ENCODE results near the gene RARB.

RARB gene

GRCh38 chr3:25582242-25582641 lies 154.2 kb downstream of the RARB start:
- no peak for DNase-seq

GRCh38 chr3:25583343-25583742 lies 155.3 kb downstream of the RARB start:
- DNase-seq, result no peak

DNA sequence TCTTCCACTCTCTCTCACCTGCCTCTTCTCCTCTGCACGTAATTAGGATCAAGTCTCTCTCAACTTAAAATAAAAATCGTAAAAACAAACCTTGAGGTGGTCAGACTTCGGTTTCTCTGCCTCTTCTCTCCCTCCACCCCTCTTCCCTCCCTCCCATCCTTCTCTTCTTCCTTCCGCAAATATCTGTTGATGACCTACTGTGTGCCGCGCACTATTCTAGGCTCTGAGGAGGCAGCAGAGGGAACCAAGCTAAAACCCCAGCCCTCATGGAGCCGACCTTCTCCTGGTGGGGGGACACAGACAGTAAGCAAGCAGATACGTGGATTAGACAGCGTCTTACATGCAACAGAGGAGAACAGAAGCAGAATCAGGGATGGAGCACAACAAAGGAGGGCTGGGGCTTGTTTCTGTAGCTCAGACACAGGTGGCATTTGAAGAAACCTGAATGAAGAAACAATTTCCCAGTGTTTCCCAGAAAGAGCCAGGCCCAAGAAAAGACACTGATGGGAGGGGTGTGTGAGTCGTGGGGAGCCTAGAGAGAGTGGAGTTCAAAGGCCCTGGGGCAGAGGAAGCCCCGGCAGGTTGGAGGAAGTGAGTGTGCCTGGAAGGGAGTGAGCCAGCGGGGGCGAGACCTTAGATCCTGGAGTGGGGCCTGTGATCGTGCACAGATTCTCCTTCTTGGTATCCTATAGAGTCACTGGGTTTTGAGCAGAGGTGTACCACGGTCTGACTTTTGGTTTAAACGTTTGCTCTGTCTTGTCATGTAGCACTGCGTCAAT lies 156.1 kb downstream of the RARB start:
- no peak for DNase-seq

GRCh38 chr3:25585361-25586166 lies 157.5 kb downstream of the RARB start:
- DNase-seq, result no peak

- DNase-seq, result no peak
Measured at GRCh38 chr3:25586167-25586505, 158.1 kb downstream of the RARB start.

DNA sequence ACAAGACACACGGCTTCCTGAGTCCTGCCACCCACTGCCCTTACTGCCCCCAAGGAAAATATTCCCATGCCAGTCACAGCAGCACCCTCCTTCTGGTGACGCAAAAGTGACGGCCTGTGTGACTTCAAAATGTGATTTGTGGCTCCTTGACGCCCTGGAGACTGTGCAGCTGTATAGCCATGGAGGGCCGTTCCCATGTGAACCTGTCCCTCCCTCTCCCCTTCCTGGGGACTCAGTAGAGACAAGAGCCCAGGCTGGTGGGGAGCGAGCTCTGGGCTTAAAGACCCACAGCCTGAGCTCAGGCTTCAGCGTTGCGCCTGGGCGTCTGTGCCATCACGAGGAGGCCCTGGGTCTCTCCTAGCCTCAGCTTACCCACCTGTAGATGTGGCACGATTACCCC lies 158.5 kb downstream of the RARB start:
- DNase-seq, result no peak

DNA sequence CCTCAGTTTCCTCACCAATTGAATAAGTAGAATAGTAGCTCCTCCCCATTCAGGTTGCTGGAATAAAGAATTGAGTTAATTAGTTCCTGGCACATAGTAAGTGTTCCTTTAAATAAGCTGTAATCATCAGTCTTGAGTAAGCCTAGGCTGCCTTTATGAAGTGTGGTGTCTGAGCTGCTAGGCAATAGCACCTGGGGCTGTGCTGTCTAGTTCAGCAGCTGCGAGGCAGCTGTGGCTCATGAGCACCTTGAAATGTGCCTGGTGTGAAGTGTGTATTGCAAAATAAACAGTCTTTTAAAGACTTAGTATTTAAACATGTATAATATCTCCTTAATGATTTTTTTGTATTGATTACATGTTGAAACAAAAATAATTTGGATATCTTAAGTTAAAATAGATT lies 159.0 kb downstream of the RARB start:
- no peak for DNase-seq

GRCh38 chr3:25587526-25587925 lies 159.5 kb downstream of the RARB start:
- no peak for DNase-seq

DNA sequence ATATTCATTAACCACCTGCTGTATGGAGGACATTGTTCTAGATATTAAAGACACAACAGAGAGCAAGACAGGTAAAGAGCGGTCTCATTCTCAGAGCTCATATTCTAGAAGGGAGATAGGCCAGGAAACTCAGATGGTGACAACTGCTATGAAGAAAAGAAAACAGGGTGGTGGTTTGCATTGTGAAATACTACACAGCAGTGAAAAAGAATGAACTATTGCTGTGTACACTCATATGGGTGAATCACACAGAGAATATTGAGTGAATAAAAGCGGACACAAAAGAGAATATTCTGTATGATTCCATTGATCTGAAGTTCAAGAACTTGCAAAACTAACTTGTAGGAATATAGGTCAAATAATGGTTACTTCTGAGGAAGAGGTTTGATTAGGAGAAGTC lies 159.9 kb downstream of the RARB start:
- DNase-seq, result no peak

DNA sequence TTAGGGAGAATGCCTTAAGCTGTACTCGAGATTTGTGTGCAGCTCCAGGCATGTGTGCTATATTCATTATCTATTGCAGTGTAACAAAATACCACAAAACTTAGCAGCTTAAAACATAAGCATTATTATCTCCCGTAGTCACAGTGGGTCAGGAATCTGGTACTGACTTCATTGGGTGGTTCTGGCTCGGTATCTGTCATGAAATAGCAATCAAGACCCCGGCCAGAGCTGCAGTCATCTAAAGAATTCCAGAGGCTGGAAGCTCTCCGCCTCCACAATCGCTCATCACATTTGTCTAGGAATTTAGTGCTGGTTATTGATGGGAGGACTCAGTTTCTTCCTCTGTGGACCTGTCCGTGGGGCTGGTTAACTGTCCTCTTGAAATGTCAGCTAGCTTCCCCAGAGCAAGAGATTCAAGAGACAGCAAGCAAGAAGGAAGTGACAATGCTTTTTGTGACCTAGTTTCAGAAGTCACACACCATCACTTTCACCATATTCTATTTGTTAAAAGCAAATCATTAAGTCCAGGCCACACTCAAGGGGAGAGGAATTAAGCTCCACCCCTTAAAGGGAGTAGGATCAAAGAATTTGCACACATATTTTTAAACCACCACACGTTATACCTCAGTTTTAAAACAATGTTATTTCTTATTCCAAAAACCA lies 160.5 kb downstream of the RARB start:
- DNase-seq, result no peak

- no peak for DNase-seq
Measured at GRCh38 chr3:25589104-25589782, 161.2 kb downstream of the RARB start.

GRCh38 chr3:25589783-25590258 lies 161.8 kb downstream of the RARB start:
- DNase-seq, result no peak

DNA sequence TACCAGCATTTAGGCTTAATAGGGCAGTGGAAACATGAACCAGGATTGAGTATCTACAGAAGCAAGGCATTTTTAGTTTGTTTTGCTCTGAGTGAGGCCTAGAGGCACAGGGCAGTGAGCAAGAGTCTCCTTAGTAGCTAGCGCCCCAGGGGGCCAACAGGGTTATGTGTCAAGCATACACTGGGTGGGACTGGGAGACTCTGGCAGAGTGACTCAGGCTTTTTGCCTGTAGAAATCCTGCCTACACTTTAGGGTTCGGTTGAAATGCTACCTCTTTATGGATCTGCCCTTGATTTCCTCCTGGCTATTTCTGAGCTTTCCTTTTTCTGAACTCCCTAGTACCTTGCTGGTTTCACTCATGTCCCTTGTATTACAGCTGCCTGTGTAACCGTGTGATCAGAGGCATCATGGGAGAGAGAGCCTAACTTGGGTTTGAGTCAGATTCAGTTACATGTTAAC lies 164.5 kb downstream of the RARB start:
- no peak for DNase-seq

- no peak for DNase-seq
Measured at GRCh38 chr3:25593001-25593400, 164.9 kb downstream of the RARB start.

GRCh38 chr3:25594007-25594502 lies 166.0 kb downstream of the RARB start:
- no peak for DNase-seq

- no peak for DNase-seq
Measured at GRCh38 chr3:25597535-25598101, 169.6 kb downstream of the RARB start.

- DNase-seq, result no peak
Measured at GRCh38 chr3:25603703-25604102, 175.6 kb downstream of the RARB start.

- DNase-seq, result no peak
Measured at GRCh38 chr3:25604107-25604805, 176.2 kb downstream of the RARB start.

GRCh38 chr3:25610167-25610566 lies 182.1 kb downstream of the RARB start:
- no peak for DNase-seq

GRCh38 chr3:25610779-25611178 lies 182.7 kb downstream of the RARB start:
- no peak for DNase-seq

GRCh38 chr3:25611193-25611592 lies 183.1 kb downstream of the RARB start:
- no peak for DNase-seq

GRCh38 chr3:25618028-25618427 lies 190.0 kb downstream of the RARB start:
- no peak for DNase-seq

Data from NCI-H1694 (cell line).